ENCODE results near the gene NKX2-1.
"Not testable (repeated sequence)": the region's sequence is repeated elsewhere in the genome, so short reads cannot be mapped to it uniquely, and the experiment has no call there.

The NKX2-1 gene

DNA sequence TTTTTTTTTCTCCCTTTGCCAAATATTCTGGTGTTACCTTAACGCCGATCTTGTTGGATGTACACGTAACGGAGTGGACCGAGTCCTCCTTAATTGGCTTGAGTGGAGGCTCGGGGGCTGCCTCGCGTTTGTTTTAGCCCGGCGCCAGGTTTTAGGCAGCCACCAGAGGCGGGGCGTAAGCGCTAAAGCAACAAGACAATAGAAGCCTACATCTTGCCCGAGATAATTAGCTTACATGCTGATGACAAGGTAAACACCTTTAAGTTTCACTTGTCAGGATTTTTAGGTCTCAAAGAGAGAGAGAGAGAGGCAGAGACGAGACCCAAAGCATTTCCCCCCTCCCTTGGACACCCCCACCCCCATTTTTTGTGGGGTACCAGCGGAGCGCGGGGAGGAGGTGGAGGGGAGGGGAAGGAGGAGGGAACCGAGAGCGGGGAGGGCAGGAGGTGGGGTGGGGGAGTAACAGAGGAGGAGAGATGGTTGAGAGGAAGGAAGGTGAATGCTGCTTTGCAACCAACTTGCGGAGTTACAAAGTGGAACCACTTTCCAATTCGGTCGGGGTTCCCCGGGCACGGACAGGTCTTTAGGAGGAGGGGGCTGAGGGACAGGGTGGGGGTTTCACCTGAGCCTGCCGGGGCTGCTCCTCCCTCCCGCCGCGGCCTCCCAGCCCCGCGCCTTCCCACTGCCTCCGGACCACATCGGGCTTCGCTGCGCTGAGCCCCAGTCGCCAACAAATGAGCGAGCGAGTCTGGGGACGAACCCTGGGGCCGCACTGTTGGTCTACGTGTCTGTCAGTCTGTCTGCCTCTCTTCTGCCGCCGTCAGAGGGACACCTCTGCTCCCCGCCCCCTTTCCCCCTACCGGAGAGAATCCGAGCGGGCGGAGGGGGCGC lies at the start of gene NKX2-1:
TSS of gene NKX2-1 (minus strand) at position 802 of the 891 bp plus-strand sequence. CDS start at position 699, 103 bp downstream.
- no peaks in the 10 kb centered on the region for H3K36me3 ChIP-seq
- H3K9me3 ChIP-seq (ENCODE audit: severe bottlenecking) = peaks cover 28% of the 10 kb centered on the region
- H3K27me3 ChIP-seq (ENCODE audit: insufficient read depth, low read depth, severe bottlenecking) = peaks cover 92% of the 10 kb centered on the region
- DNase-seq = no peak
- TF ChIP-seq, protein P1, sequence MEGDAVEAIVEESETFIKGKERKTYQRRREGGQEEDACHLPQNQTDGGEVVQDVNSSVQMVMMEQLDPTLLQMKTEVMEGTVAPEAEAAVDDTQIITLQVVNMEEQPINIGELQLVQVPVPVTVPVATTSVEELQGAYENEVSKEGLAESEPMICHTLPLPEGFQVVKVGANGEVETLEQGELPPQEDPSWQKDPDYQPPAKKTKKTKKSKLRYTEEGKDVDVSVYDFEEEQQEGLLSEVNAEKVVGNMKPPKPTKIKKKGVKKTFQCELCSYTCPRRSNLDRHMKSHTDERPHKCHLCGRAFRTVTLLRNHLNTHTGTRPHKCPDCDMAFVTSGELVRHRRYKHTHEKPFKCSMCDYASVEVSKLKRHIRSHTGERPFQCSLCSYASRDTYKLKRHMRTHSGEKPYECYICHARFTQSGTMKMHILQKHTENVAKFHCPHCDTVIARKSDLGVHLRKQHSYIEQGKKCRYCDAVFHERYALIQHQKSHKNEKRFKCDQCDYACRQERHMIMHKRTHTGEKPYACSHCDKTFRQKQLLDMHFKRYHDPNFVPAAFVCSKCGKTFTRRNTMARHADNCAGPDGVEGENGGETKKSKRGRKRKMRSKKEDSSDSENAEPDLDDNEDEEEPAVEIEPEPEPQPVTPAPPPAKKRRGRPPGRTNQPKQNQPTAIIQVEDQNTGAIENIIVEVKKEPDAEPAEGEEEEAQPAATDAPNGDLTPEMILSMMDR (IDR thresholded peaks at IDR 0.05; ENCODE audit: low read depth, low read length) = no peak
- no peak within 1 kb of the TSS for H3K27ac ChIP-seq
- H3K4me3 ChIP-seq (ENCODE audit: low read depth, low read length) = no peak within 1 kb of the TSS

DNA sequence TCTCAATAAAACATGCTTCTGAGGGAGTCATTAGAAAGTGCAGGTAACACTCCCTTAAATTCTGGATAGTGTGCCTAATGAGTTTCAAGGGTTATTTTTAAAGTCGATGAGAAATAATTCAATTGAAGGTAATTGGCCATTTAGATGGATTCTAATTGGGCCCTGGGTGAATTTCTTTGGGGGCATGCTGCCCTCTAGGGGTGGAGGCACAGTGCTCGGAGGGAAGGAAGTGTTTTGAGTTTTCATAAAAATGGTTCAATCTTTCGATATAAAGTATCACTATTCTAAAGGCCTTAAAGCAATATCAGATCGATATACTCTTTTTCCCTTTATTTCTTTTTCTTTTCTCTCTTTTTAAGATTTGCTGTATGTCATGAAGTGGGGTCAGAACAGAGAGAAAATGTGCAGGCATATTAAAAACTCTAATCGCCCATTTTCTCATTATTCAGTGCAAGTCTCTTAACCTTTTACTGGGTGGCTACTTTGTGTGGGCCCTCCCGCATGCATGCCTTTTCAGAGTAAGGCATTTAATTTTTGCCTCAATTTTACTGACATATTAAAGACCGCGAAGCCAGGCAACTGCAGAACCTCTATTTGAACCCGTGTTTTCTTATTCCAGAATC lies 36.9 kb upstream of the NKX2-1 start:
- Histone ChIP-seq H3K27ac (no peak overlapping the region), H3K4me3 (ENCODE audit: low read depth, low read length) (no peak overlapping the region), H3K27me3 (ENCODE audit: insufficient read depth, low read depth, severe bottlenecking) (peaks cover 73% of the 10 kb centered on the region), H3K9me3 (ENCODE audit: severe bottlenecking) (no peaks in the 10 kb centered on the region), H3K36me3 (no peaks in the 10 kb centered on the region)
- TF ChIP-seq, protein P1 (IDR thresholded peaks at IDR 0.05; ENCODE audit: low read depth, low read length) = peak; percentile 58
- DNase-seq = no peak

DNA sequence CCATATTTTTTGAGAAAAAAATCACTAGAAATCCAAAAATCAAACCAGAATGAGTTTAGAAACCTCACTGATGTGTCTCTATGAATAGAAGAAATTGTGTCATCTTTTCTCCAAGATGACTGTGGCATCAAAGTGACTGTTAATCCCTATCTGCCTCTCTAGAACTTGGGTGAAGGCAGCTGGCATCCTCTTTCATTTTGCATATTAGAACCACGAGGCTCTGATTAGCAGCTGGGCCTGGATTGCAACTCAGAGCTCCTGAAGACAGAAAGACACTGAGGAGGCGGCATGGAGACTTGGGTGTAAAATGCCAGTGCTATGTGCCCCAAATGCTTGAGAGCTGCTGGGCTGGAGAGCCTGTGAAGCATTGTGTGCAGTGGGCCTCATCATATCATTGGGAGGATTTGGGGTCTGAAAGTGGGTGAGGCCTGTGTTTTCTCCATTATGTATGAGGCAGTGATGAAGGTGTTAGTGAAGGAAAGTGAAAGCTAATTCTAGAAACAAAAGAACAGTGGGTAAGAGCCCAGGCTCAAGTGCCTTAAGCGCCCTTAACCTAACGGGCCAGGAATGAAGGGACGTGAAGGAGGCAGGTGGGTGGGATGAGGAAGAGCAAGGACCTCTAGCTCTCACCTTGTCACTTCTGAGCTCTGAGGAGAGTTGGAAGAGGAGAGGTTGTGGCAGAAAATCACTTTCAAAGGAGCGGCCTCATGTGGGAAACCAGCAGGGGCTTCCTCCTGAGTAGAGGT lies 36.1 kb upstream of the NKX2-1 start:
- TF ChIP-seq, protein P1 (IDR thresholded peaks at IDR 0.05; ENCODE audit: low read depth, low read length) = no peak
- Histone ChIP-seq H3K4me3 (ENCODE audit: low read depth, low read length) (no peak overlapping the region), H3K27me3 (ENCODE audit: insufficient read depth, low read depth, severe bottlenecking) (peaks cover 78% of the 10 kb centered on the region), H3K9me3 (ENCODE audit: severe bottlenecking) (no peaks in the 10 kb centered on the region), H3K36me3 (no peaks in the 10 kb centered on the region), H3K27ac (no peak overlapping the region)
- DNase-seq = no peak

DNA sequence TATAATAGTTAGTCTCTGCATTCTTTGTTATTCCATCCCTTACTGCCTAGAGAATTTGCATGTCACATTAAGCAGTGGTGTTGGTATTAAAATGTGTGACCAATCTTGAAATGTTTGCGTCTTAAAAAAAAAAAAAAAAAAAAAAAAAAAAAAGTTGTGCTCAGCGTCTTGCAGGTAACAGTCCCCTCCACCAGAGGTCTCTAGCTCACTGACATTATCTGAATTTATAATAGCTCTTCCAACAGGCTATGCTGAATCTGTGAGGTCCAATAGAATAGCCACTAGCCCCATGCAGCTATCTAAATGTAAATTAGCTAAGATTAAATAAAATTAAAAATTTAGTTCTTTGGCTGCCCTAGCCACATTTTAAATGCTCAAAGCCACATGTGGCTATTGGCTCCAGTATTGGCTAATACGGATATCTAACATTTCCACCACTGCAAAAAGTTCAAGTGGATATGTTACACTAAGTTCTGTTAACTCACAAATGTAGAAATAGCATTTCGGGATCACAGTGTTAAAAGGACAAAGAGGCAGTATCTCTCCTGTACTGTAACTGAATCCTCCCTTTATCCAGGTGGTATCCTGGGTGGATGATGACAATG lies 33.7 kb upstream of the NKX2-1 start:
- Histone ChIP-seq H3K4me3 (ENCODE audit: low read depth, low read length) (no peak overlapping the region), H3K9me3 (ENCODE audit: severe bottlenecking) (no peaks in the 10 kb centered on the region), H3K27ac (no peak overlapping the region), H3K36me3 (no peaks in the 10 kb centered on the region), H3K27me3 (ENCODE audit: insufficient read depth, low read depth, severe bottlenecking) (peaks cover 74% of the 10 kb centered on the region)
- peak; percentile 9 for DNase-seq
- TF ChIP-seq, protein P1 (IDR thresholded peaks at IDR 0.05; ENCODE audit: low read depth, low read length) = peak; percentile 50; the same call in 1 of the 2 replicates

DNA sequence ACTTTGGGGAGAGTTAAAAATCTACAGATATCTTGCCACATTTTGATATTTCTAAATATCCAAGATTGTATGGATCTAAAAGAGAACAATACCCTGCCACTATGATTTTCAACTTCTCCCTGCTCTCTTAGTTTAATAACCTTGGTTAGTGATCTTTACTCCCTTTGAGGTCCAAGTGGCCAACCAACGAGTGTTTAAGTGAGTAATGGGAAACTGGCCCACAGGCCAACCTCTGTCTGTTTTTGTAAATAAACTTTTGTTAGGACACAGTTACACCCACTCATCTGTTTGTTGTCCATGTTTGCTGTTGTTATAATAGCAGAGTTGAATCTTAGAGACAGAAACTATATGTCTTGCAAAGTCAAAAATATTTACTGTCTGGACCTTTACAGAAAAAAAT lies 30.9 kb upstream of the NKX2-1 start:
- Histone ChIP-seq H3K9me3 (ENCODE audit: severe bottlenecking) (no peaks in the 10 kb centered on the region), H3K4me3 (ENCODE audit: low read depth, low read length) (no peak overlapping the region), H3K36me3 (no peaks in the 10 kb centered on the region), H3K27me3 (ENCODE audit: insufficient read depth, low read depth, severe bottlenecking) (peaks cover 69% of the 10 kb centered on the region), H3K27ac (no peak overlapping the region)
- TF ChIP-seq, protein P1 (IDR thresholded peaks at IDR 0.05; ENCODE audit: low read depth, low read length) = no peak
- no peak for DNase-seq

DNA sequence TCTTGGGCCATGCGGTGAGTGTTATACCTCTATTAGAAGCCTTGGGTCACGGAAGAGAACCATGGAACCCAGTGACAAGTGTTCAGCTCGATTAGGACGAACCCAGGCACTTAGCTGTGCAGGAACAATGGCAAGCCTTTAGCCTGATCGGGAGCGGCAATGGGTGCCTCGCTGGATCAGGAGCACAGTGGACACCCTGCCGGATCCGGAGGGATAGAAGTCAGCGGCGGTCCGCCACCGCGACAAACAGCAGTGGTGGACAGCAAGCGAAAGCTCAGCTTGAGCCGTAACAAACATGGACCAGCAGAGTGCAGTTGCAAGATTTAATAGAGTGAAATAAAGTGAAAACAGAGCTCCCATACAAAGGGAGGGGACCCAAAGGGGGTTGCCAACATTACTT lies 24.2 kb upstream of the NKX2-1 start:
- not testable (repeated sequence) for DNase-seq; H3K36me3 ChIP-seq; H3K9me3 ChIP-seq (ENCODE audit: severe bottlenecking); H3K27ac ChIP-seq; H3K4me3 ChIP-seq (ENCODE audit: low read depth, low read length)
- H3K27me3 ChIP-seq (ENCODE audit: insufficient read depth, low read depth, severe bottlenecking) = peaks cover 70% of the 10 kb centered on the region
